ENCODE data around the gene COPZ2. TPM values are rescaled to one million over a fixed set of nuclear protein-coding genes. Genes with fewer than 3 reads are reported as not detected.

The COPZ2 gene
- polyA plus RNA-seq, 1 of the 3 experiments (the other 2 are of a cell fraction): 36.9 TPM

GRCh38 chr17:48066192-48066591 is 28.6 kb upstream of the COPZ2 start:
- H3K9me3 ChIP-seq: no peaks in the 10 kb centered on the region
- no peak overlapping the region for H3K4me3 ChIP-seq (ENCODE audit: low read depth in 2 of 2, low read length in 1 of 2)
- H3K9ac ChIP-seq: no peak overlapping the region
- no peak overlapping the region for H3K4me2 ChIP-seq
- ChIA-PET POLR2A (no interaction called here), CTCF (interaction anchor here (0.8 to 44.3 kb wide), 5 partner anchors 11 to 42 kb away, joined by 6 to 1200 read pairs (median 39); partner anchors contain the start of gene COPZ2)
- no peak overlapping the region for H3K27ac ChIP-seq (ENCODE audit: low read depth in 2 of 2, low read length in 1 of 2)
- no peaks in the 10 kb centered on the region; a peak in 2 of 4 replicates for H3K4me1 ChIP-seq (ENCODE audit: control insufficient read depth in 1 of 2, insufficient read depth in 2 of 2, low read depth in 1 of 2, low read length in 1 of 2)
- 94% methylated on average over 1 of the region's 1 CpG for whole genome bisulfite sequencing (ENCODE audit: low lambda C conversion rate)
- TF ChIP-seq FOSL2 (IDR thresholded peaks at IDR 0.05; ENCODE audit: borderline replicate concordance, low read depth): no peak
- no peak for TF ChIP-seq TEAD4 (IDR thresholded peaks at IDR 0.05; ENCODE audit: borderline replicate concordance, insufficient read depth)
- TF ChIP-seq RAD21 (IDR thresholded peaks at IDR 0.05; ENCODE audit: low read length): no peak
- no peak for TF ChIP-seq MAX (IDR thresholded peaks at IDR 0.05; ENCODE audit: low read depth)
- no peak for TF ChIP-seq GABPA (IDR thresholded peaks at IDR 0.05; ENCODE audit: low read depth)
- TF ChIP-seq SIN3A (IDR thresholded peaks at IDR 0.05; ENCODE audit: borderline replicate concordance, low read depth, low read length): no peak
- TF ChIP-seq EZH2phosphoT487 (IDR thresholded peaks at IDR 0.05; ENCODE audit: borderline replicate concordance, low read depth): no peak
- TF ChIP-seq REST (IDR thresholded peaks at IDR 0.05; ENCODE audit: low read depth, low read length): no peak
- peaks cover 56% of the 10 kb centered on the region for H3F3A ChIP-seq (replicated peaks; ENCODE audit: insufficient read depth)
- H4K20me1 ChIP-seq (ENCODE audit: insufficient read depth): peaks cover 11% of the 10 kb centered on the region; the same call in 1 of the 2 replicates
- no peak overlapping the region for H2AFZ ChIP-seq (ENCODE audit: low read depth)
- H3K79me2 ChIP-seq (ENCODE audit: insufficient read depth): peaks cover 48% of the 10 kb centered on the region
- no peaks in the 10 kb centered on the region for H3K9me2 ChIP-seq
- no peak for DNase-seq
- H3K27me3 ChIP-seq (ENCODE audit: insufficient read depth): no peaks in the 10 kb centered on the region
- peaks cover 77 to 86% of the 10 kb centered on the region in 2 experiments for H3K36me3 ChIP-seq (replicated peaks in 1 of 2; ENCODE audit: control insufficient read depth in 1 of 2, insufficient read depth in 2 of 2, low read length in 1 of 2)

GRCh38 chr17:48064638-48065037 is 27.0 kb upstream of the COPZ2 start:
- DNase-seq: no peak
- Histone ChIP-seq H3K4me2 (no peak overlapping the region), H3K4me3 (ENCODE audit: low read depth in 2 of 2, low read length in 1 of 2) (no peak overlapping the region), H3K27me3 (ENCODE audit: insufficient read depth) (no peaks in the 10 kb centered on the region), H3K9me3 (no peaks in the 10 kb centered on the region), H3K79me2 (ENCODE audit: insufficient read depth) (peaks cover 48% of the 10 kb centered on the region), H4K20me1 (ENCODE audit: insufficient read depth) (peaks cover 17% of the 10 kb centered on the region; the same call in 1 of the 2 replicates), H3K4me1 (ENCODE audit: control insufficient read depth in 1 of 2, insufficient read depth in 2 of 2, low read depth in 1 of 2, low read length in 1 of 2) (peaks cover 0 to 2% of the 10 kb centered on the region in 2 experiments; a peak in 2 of 4 replicates), H2AFZ (ENCODE audit: low read depth) (no peak overlapping the region), H3K36me3 (replicated peaks in 1 of 2; ENCODE audit: control insufficient read depth in 1 of 2, insufficient read depth in 2 of 2, low read length in 1 of 2) (peaks cover 73 to 79% of the 10 kb centered on the region in 2 experiments), H3K27ac (ENCODE audit: low read depth in 2 of 2, low read length in 1 of 2) (no peak overlapping the region), H3K9me2 (no peaks in the 10 kb centered on the region), H3F3A (replicated peaks; ENCODE audit: insufficient read depth) (peaks cover 59% of the 10 kb centered on the region), H3K9ac (no peak overlapping the region)
- ChIA-PET POLR2A (interaction anchor here (1.1 to 1.3 kb wide), 2 partner anchors 9 to 17 kb away, joined by 4 read pairs; partner anchors contain the start of gene NFE2L1), CTCF (interaction anchor here (0.7 to 44.3 kb wide), 5 partner anchors 15 to 553 kb away, joined by 4 to 1200 read pairs (median 4); partner anchors contain the start of gene COPZ2)
- 90% methylated on average over 3 of the region's 3 CpGs for WGBS (ENCODE audit: low lambda C conversion rate)
- no peak for TF ChIP-seq RAD21 (IDR thresholded peaks at IDR 0.05; ENCODE audit: low read length)
- TF ChIP-seq ZBTB33 (IDR thresholded peaks at IDR 0.05; ENCODE audit: borderline replicate concordance, low read depth): no peak
- TF ChIP-seq EZH2phosphoT487 (IDR thresholded peaks at IDR 0.05; ENCODE audit: borderline replicate concordance, low read depth): no peak
- TF ChIP-seq SIN3A (IDR thresholded peaks at IDR 0.05; ENCODE audit: borderline replicate concordance, low read depth, low read length): no peak
- TF ChIP-seq REST (IDR thresholded peaks at IDR 0.05; ENCODE audit: low read depth, low read length): no peak
- no peak for TF ChIP-seq USF1 (IDR thresholded peaks at IDR 0.05; ENCODE audit: borderline replicate concordance, low read depth)
- TF ChIP-seq FOXM1 (IDR thresholded peaks at IDR 0.05; ENCODE audit: low read depth): no peak
- TF ChIP-seq FOSL2 (IDR thresholded peaks at IDR 0.05; ENCODE audit: borderline replicate concordance, low read depth): no peak
- no peak for TF ChIP-seq IRF3 (IDR thresholded peaks at IDR 0.05; ENCODE audit: low read depth, low read length)
- no peak for TF ChIP-seq TEAD4 (IDR thresholded peaks at IDR 0.05; ENCODE audit: borderline replicate concordance, insufficient read depth)

All from SK-N-SH (cell line).